Right lobe of liver (tissue), 6 donors: ENCODE results near the gene PADI6. TPM values are rescaled to one million over a fixed set of nuclear protein-coding genes. Genes with fewer than 3 reads are reported as not detected.

Source experiments
- ATAC-seq, 4 donors: fragments of 200-7000 bp; cut with Tn5 transposase; one replicate each; pipeline ENCODE4 v1.9.1; 2020; ENCODE audit warnings: mild to moderate bottlenecking in 4 of 4, moderate library complexity in 4 of 4
- DNase-seq, 3 donors: peaks; one replicate each; pipeline ENCODE4 v3.0.0-alpha.2; 2020
- H3K27ac ChIP-seq, 3 donors: fragments of 200-600 bp; one replicate each; pipeline ENCODE4 v1.8.0; 2022
- H3K27me3 ChIP-seq, 2 donors: fragments of 200-600 bp; one replicate each; pipeline ENCODE4 v1.8.0; 2022
- H3K36me3 ChIP-seq, 4 donors: fragments of 200-600 bp; sonication (generic) in 1 of 4; one replicate each; pipeline versions ENCODE4 v1.5.1 to v1.8.0; 2017 to 2022; ENCODE audit warnings: control low read depth in 1 of 4
- H3K4me1 ChIP-seq, 4 donors: fragments of 200-600 bp; sonication (generic) in 1 of 4; one replicate each; pipeline versions ENCODE4 v1.5.1 to v1.8.0; 2017 to 2022; ENCODE audit warnings: control low read depth in 1 of 4
- H3K4me3 ChIP-seq, 3 donors: fragments of 200-600 bp; one replicate each; pipeline ENCODE4 v1.8.0; 2022
- H3K9me3 ChIP-seq, 4 donors: fragments of 200-600 bp; sonication (generic) in 1 of 4; one replicate each; pipeline versions ENCODE4 v1.5.1 to v1.8.0; 2017 to 2022; ENCODE audit warnings: control low read depth in 1 of 4
- CTCF ChIP-seq, 4 donors: fragments of 200-600 bp in 3 of 4; fragments of 450-650 bp in 1 of 4; IDR thresholded peaks; one replicate each; pipeline versions ENCODE4 v1.5.1 to v1.8.0; 2016 to 2022; ENCODE audit warnings: antibody characterized with exemption in 4 of 4, mild to moderate bottlenecking in 2 of 4
- POLR2A ChIP-seq: fragments of 450-650 bp; IDR thresholded peaks from one replicate; pipeline ENCODE4 v1.6.1; 2017; ENCODE audit warnings: antibody characterized with exemption, mild to moderate bottlenecking
- WGBS: methylation state at CpG from one replicate; pipeline ENCODE4 v1.1.6; 2018; ENCODE audit warnings: low coverage, low lambda C conversion rate; ENCODE audit not compliant: insufficient coverage; ENCODE audit errors: missing lambda C conversion rate; 5-methylcytosine and 5-hydroxymethylcytosine counted together
- intact Hi-C, 2 donors: fragments of 100-400 bp; cut with DNase I; formaldehyde crosslinking; loops; one replicate each; pipeline versions ENCODE4 v1.11.2 to v1.14.1; 2022
- total RNA-seq, 6 experiments: library from RNA; depleted of rRNA in 2 of 6; stranded (reverse); fragments of >200 nt in 2 of 6; fragmentation: NEBNext Ultra II Directional in 3 of 6; extraction: Animal tissue kit (Norgen Biotek cat#: 25700) in 3 of 6; gene quantifications; one replicate each; pipeline versions ENCODE4 v1.1.0 to v1.2.4, GENCODE V29; 2016 to 2023
- donor health status: DM: no; HTN: yes; CAD: no.
- donor health status: DM: no; HTN: no; CAD: no.
- donor health status: DM: no; HTN: no; CAD: no.
- donor health status: DM: no; HTN: yes; CAD: no.
- donor health status: DM: no; HTN: yes; CAD: no.

Gene PADI6
- total RNA-seq, 6 experiments from 2014 or later, result not detected

- Histone ChIP-seq H3K27ac (no peak overlapping the region), H3K36me3 (no peaks in the 10 kb centered on the region), H3K27me3 (no peaks in the 10 kb centered on the region), H3K4me1 (peaks cover 0 to 1% (median 0%) of the 10 kb centered on the region in 4 donors), H3K9me3 (no peaks in the 10 kb centered on the region), H3K4me3 (no peak overlapping the region)
- TF ChIP-seq POLR2A (no peak), CTCF (IDR thresholded peaks at IDR 0.05) (no peak)
- DNase-seq (no peak), ATAC-seq (no peak)
- 95% methylated on average over 6 of the region's 11 CpGs for WGBS
- intact Hi-C loops, result no loop called here
Observed at GRCh38 chr1:17400725-17401341, 28.8 kb downstream of the PADI6 start.

GRCh38 chr1:17401841-17402240 is 29.8 kb downstream of the PADI6 start:
- Histone ChIP-seq H3K27me3 (no peaks in the 10 kb centered on the region), H3K9me3 (no peaks in the 10 kb centered on the region), H3K4me1 (peaks cover 0 to 6% (median 0%) of the 10 kb centered on the region in 4 donors), H3K36me3 (no peaks in the 10 kb centered on the region), H3K27ac (no peak overlapping the region), H3K4me3 (no peak overlapping the region)
- intact Hi-C loops, result no loop called here
- TF ChIP-seq CTCF (IDR thresholded peaks at IDR 0.05), result no peak
- no peak for TF ChIP-seq POLR2A
- WGBS, result 63% methylated on average over 2 of the region's 4 CpGs
- ATAC-seq, result no peak
- DNase-seq, result no peak

- H3K4me1 ChIP-seq, result peaks cover 0 to 6% (median 0%) of the 10 kb centered on the region in 4 donors
- DNase-seq (no peak), ATAC-seq (no peak)
- no peaks in the 10 kb centered on the region for H3K9me3 ChIP-seq
- no peak overlapping the region for H3K27ac ChIP-seq
- H3K4me3 ChIP-seq, result no peak overlapping the region
- intact Hi-C loops, result no loop called here
- H3K27me3 ChIP-seq, result no peaks in the 10 kb centered on the region
- no peaks in the 10 kb centered on the region for H3K36me3 ChIP-seq
- 68% methylated on average over 2 of the region's 3 CpGs for WGBS
- no peak for TF ChIP-seq CTCF (IDR thresholded peaks at IDR 0.05)
- TF ChIP-seq POLR2A, result no peak
Observed at GRCh38 chr1:17403081-17403480, 31.1 kb downstream of the PADI6 start.

GRCh38 chr1:17404034-17404684 is 32.2 kb downstream of the PADI6 start:
- no peak for TF ChIP-seq CTCF (IDR thresholded peaks at IDR 0.05)
- no peak for TF ChIP-seq POLR2A
- 58% methylated on average over 13 of the region's 15 CpGs for WGBS
- H3K9me3 ChIP-seq, result no peaks in the 10 kb centered on the region
- H3K4me1 ChIP-seq, result peaks cover 0 to 6% (median 0%) of the 10 kb centered on the region in 4 donors
- intact Hi-C loops, result no loop called here
- H3K36me3 ChIP-seq, result peaks cover 0 to 6% (median 2%) of the 10 kb centered on the region in 4 donors
- H3K4me3 ChIP-seq, result no peak overlapping the region
- no peak overlapping the region for H3K27ac ChIP-seq
- no peaks in the 10 kb centered on the region for H3K27me3 ChIP-seq
- DNase-seq, result no peak
- no peak for ATAC-seq
